GM19468 (cell line): ENCODE measurements around the gene TMEM129.

Source experiments
- ATAC-seq: cut with Tn5 transposase; IDR thresholded peaks from one replicate; pipeline ENCODE4 v1.9.1; 2021; ENCODE audit warnings: mild to moderate bottlenecking, moderate library complexity, moderate number of reproducible peaks; ENCODE audit not compliant: unreplicated experiment; ENCODE audit errors: extremely low read depth

TMEM129 gene

GRCh38 chr4:1746919-1747602 lies 25.9 kb upstream of the TMEM129 start:
- ATAC-seq: no peak

GRCh38 chr4:1746265-1746691 lies 25.2 kb upstream of the TMEM129 start:
- no peak for ATAC-seq

GRCh38 chr4:1745697-1746096 lies 24.6 kb upstream of the TMEM129 start:
- no peak for ATAC-seq

- no peak for ATAC-seq
Measured at GRCh38 chr4:1745165-1745564, 24.0 kb upstream of the TMEM129 start.

- no peak for ATAC-seq
Measured at GRCh38 chr4:1744552-1744951, 23.4 kb upstream of the TMEM129 start.

GRCh38 chr4:1743975-1744374 lies 22.9 kb upstream of the TMEM129 start:
- no peak for ATAC-seq

- ATAC-seq: no peak
Measured at GRCh38 chr4:1743551-1743950, 22.4 kb upstream of the TMEM129 start.

GRCh38 chr4:1741208-1741607 lies 20.1 kb upstream of the TMEM129 start:
- ATAC-seq: no peak

GRCh38 chr4:1740021-1740545 lies 19.0 kb upstream of the TMEM129 start:
- ATAC-seq: no peak

GRCh38 chr4:1739358-1739757 lies 18.2 kb upstream of the TMEM129 start:
- ATAC-seq: no peak

- ATAC-seq: no peak
Measured at GRCh38 chr4:1738410-1738809, 17.3 kb upstream of the TMEM129 start.

- ATAC-seq: no peak
Measured at GRCh38 chr4:1737666-1738065, 16.5 kb upstream of the TMEM129 start.

- ATAC-seq: no peak
Measured at GRCh38 chr4:1736812-1737211, 15.7 kb upstream of the TMEM129 start.

- no peak for ATAC-seq
Measured at GRCh38 chr4:1735215-1735614, 14.1 kb upstream of the TMEM129 start.

- ATAC-seq: no peak
Measured at GRCh38 chr4:1732911-1733310, 11.8 kb upstream of the TMEM129 start.

- no peak for ATAC-seq
Measured at GRCh38 chr4:1731180-1731579, 10.1 kb upstream of the TMEM129 start.

- no peak for ATAC-seq
Measured at GRCh38 chr4:1730532-1731135, 9.5 kb upstream of the TMEM129 start.

- ATAC-seq: no peak
Measured at GRCh38 chr4:1728061-1728980, 7.2 kb upstream of the TMEM129 start.

GRCh38 chr4:1727117-1728031 lies 6.3 kb upstream of the TMEM129 start:
- no peak for ATAC-seq
